Ishikawa (cell line): ENCODE results near the gene IRX6.

ENCODE experiments used
- CEBPB ChIP-seq: IDR thresholded peaks from 2 replicates; pipeline ENCODE4 v1.6.1; 2012
- CREB1 ChIP-seq: IDR thresholded peaks from 2 replicates; pipeline ENCODE4 v1.6.1; 2012; ENCODE audit warnings: low read depth
- EGR1 ChIP-seq: IDR thresholded peaks from 2 replicates; pipeline ENCODE4 v1.6.1; 2012
- EP300 ChIP-seq: IDR thresholded peaks from 2 replicates; pipeline ENCODE4 v1.6.1; 2012; ENCODE audit warnings: borderline replicate concordance
- FOXM1 ChIP-seq: IDR thresholded peaks from 2 replicates; pipeline ENCODE4 v1.6.1; 2012; ENCODE audit warnings: low read depth, borderline replicate concordance
- MAX ChIP-seq: IDR thresholded peaks from 2 replicates; pipeline ENCODE4 v1.6.1; 2012
- NFIC ChIP-seq: IDR thresholded peaks from 2 replicates; pipeline ENCODE4 v1.6.1; 2012
- RAD21 ChIP-seq: IDR thresholded peaks from 2 replicates; pipeline ENCODE4 v1.6.1; 2012; ENCODE audit warnings: low read depth
- TAF1 ChIP-seq: IDR thresholded peaks from 2 replicates; pipeline ENCODE4 v1.6.1; 2012; ENCODE audit warnings: low read depth, mild to moderate bottlenecking
- TCF12 ChIP-seq: IDR thresholded peaks from 2 replicates; pipeline ENCODE4 v1.6.1; 2012; ENCODE audit warnings: low read depth
- TEAD4 ChIP-seq: IDR thresholded peaks from 2 replicates; pipeline ENCODE4 v1.6.1; 2012
- YY1 ChIP-seq: IDR thresholded peaks from 2 replicates; pipeline ENCODE4 v1.6.1; 2012; ENCODE audit warnings: low read depth
- ZBTB7A ChIP-seq: IDR thresholded peaks from 2 replicates; pipeline ENCODE4 v1.6.1; 2012; ENCODE audit warnings: low read depth
- TF ChIP-seq, protein P1 (sequence below): IDR thresholded peaks from 2 replicates; pipeline ENCODE4 v1.6.1; 2012
- TF ChIP-seq, protein P2 (sequence below): IDR thresholded peaks from 2 replicates; pipeline ENCODE4 v1.6.1; 2012; ENCODE audit warnings: low read depth, mild to moderate bottlenecking

Gene IRX6

GRCh38 chr16:55349867-55350266 is 25.9 kb downstream of the IRX6 start:
- no peak for TF ChIP-seq NFIC
- TF ChIP-seq EGR1: no peak
- no peak for TF ChIP-seq EP300
- TF ChIP-seq, protein P1, sequence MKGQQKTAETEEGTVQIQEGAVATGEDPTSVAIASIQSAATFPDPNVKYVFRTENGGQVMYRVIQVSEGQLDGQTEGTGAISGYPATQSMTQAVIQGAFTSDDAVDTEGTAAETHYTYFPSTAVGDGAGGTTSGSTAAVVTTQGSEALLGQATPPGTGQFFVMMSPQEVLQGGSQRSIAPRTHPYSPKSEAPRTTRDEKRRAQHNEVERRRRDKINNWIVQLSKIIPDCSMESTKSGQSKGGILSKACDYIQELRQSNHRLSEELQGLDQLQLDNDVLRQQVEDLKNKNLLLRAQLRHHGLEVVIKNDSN: no peak
- no peak for TF ChIP-seq ZBTB7A
- no peak for TF ChIP-seq MAX
- TF ChIP-seq YY1: no peak
- TF ChIP-seq, protein P2, sequence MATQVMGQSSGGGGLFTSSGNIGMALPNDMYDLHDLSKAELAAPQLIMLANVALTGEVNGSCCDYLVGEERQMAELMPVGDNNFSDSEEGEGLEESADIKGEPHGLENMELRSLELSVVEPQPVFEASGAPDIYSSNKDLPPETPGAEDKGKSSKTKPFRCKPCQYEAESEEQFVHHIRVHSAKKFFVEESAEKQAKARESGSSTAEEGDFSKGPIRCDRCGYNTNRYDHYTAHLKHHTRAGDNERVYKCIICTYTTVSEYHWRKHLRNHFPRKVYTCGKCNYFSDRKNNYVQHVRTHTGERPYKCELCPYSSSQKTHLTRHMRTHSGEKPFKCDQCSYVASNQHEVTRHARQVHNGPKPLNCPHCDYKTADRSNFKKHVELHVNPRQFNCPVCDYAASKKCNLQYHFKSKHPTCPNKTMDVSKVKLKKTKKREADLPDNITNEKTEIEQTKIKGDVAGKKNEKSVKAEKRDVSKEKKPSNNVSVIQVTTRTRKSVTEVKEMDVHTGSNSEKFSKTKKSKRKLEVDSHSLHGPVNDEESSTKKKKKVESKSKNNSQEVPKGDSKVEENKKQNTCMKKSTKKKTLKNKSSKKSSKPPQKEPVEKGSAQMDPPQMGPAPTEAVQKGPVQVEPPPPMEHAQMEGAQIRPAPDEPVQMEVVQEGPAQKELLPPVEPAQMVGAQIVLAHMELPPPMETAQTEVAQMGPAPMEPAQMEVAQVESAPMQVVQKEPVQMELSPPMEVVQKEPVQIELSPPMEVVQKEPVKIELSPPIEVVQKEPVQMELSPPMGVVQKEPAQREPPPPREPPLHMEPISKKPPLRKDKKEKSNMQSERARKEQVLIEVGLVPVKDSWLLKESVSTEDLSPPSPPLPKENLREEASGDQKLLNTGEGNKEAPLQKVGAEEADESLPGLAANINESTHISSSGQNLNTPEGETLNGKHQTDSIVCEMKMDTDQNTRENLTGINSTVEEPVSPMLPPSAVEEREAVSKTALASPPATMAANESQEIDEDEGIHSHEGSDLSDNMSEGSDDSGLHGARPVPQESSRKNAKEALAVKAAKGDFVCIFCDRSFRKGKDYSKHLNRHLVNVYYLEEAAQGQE: no peak
- no peak for TF ChIP-seq CREB1
- no peak for TF ChIP-seq TAF1
- no peak for TF ChIP-seq RAD21
- no peak for TF ChIP-seq TCF12
- TF ChIP-seq FOXM1: no peak

- TF ChIP-seq MAX (no peak), YY1 (no peak), EP300 (no peak), CEBPB (no peak), CREB1 (no peak), RAD21 (no peak), NFIC (no peak)
These were observed 27.0 kb downstream of the IRX6 start for GRCh38 chr16:55350984-55351383.

DNA sequence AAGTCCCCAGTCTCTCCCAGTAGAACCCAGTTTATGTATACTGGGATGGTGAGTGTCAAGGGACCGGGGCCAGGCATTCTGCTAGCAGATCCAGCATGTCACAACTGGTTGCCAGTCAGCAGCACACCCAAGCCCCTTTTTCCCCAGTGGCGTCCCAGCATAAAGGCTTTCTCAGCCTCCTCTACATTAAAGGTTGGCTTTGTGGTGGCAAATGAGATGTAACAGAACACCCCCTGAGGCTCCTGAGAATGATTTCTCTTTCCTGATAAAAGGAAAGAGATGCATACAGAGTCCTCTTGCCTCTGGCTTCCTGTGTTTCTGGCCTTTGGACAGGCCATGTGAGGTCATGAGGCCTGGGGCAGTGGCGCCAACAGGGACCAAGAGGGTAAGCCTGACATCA is 27.9 kb downstream of the IRX6 start:
- TF ChIP-seq RAD21 (no peak), TAF1 (no peak), FOXM1 (no peak), TCF12 (no peak), EP300 (no peak), CREB1 (no peak), YY1 (no peak), TEAD4 (no peak)
- TF ChIP-seq, protein P1: no peak
- TF ChIP-seq, protein P2: no peak

DNA sequence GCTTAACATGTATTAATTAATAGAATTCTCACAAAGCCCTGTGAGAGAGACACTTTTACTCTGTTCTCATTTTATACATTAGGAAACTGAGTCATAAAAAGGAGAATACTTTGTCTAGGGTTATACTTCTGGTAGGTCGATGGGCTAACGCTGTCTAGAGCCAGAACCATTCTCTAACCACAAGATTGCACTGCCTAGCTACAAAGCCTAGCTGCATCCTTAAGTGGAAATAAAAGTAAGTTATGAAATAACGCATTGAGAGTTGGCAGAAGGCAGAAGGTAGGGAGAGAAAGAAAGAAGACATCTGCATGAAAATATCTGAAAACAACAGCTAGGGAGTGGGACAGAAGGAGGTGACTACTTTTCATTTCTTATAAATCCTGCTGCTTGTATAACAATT is 33.2 kb downstream of the IRX6 start:
- TF ChIP-seq EGR1 (no peak), TEAD4 (no peak), ZBTB7A (no peak), RAD21 (no peak), YY1 (no peak), EP300 (no peak)
- TF ChIP-seq, protein P2: no peak

DNA sequence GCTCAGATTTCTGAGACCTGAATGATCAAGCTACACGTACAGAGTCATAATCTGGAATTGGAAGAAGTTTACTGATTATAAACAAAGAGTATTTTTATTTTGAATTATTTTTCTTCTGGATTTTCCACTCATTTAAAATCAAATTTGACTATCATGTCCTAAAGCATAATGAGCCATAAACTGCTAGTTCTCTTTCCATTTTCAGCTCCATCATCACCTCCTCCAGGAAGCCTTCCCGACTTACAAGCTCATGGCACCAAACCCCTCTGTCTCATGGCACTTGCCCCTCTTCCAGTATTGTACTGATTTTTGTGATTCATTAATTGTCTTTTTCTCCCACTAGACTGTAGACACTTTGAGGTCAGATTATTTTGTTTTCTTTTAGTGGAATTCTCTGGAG is 35.9 kb downstream of the IRX6 start:
- TF ChIP-seq CREB1 (no peak), NFIC (no peak)
